Measurements from ENCODE around the gene THBS2.

DNA sequence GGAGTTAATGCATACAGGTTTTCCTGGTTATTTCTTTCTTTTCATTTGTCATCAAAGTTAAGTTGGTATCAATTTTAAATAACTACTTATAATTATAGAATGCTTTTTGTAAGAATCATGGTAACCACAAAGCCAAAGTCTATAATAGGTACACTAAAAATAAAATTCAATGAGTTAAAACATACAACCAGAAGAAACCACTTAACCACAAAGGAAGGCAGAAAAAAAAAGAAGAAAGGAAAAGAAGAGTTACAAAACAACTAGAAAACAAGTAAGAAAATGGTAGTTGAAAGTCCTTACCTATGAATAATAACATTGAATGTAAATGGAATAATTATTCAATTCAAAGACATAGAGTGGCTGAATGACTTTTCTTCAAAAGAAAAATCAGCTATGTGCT is 45.6 kb downstream of the THBS2 start:
- TF ChIP-seq, protein P1, sequence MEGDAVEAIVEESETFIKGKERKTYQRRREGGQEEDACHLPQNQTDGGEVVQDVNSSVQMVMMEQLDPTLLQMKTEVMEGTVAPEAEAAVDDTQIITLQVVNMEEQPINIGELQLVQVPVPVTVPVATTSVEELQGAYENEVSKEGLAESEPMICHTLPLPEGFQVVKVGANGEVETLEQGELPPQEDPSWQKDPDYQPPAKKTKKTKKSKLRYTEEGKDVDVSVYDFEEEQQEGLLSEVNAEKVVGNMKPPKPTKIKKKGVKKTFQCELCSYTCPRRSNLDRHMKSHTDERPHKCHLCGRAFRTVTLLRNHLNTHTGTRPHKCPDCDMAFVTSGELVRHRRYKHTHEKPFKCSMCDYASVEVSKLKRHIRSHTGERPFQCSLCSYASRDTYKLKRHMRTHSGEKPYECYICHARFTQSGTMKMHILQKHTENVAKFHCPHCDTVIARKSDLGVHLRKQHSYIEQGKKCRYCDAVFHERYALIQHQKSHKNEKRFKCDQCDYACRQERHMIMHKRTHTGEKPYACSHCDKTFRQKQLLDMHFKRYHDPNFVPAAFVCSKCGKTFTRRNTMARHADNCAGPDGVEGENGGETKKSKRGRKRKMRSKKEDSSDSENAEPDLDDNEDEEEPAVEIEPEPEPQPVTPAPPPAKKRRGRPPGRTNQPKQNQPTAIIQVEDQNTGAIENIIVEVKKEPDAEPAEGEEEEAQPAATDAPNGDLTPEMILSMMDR (IDR thresholded peaks at IDR 0.05) = no peak
- no peak for TF ChIP-seq POLR2A (IDR thresholded peaks at IDR 0.05)
